NCI-H345 treated with DMSO at 0.1 percent for 48 hours (cell line): Measurements from ENCODE around the gene PIGU.
A peak's percentile ranks its signal among the peaks of the same experiment; 100 is the strongest.

ENCODE experiments used
- DNase-seq: peaks from one replicate; lab custom pipeline; 2025; ENCODE audit not compliant: unreplicated experiment; lab: John Stamatoyannopoulos, UW

PIGU gene

GRCh38 chr20:34560141-34560523 is 116.8 kb downstream of the PIGU start:
- no peak for DNase-seq

DNA sequence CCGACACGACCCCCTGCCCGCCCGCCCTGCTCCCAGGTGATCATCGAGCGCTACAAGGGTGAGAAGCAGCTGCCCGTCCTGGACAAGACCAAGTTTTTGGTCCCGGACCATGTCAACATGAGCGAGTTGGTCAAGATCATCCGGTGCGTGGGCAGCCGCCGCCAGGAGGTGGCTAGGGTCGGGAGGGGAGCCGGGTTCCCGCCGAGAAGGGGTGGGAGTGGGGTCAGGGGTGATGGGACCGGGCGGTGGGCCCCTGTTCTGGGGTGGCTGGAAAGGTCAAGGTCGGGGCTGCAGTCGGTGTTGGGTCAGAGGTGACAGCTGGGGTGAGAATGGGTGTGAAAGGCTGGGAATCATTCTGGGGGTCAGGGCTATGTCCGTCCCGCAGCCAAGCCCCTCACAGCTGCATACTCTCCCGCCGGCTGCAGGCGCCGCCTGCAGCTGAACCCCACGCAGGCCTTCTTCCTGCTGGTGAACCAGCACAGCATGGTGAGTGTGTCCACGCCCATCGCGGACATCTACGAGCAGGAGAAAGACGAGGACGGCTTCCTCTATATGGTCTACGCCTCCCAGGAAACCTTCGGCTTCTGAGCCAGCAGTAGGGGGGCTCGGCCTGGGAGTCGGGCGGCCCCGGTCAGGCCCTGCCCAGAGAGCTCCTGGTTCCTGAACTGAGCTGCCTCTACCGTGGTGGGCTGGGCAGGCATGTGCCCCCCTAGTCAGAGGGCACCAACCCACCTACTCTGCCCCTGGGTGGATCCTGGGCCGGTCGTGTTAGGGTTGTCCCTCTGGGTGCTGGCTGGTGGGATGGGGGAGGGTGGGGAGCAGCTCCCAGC is 117.4 kb downstream of the PIGU start:
- DNase-seq: no peak

DNA sequence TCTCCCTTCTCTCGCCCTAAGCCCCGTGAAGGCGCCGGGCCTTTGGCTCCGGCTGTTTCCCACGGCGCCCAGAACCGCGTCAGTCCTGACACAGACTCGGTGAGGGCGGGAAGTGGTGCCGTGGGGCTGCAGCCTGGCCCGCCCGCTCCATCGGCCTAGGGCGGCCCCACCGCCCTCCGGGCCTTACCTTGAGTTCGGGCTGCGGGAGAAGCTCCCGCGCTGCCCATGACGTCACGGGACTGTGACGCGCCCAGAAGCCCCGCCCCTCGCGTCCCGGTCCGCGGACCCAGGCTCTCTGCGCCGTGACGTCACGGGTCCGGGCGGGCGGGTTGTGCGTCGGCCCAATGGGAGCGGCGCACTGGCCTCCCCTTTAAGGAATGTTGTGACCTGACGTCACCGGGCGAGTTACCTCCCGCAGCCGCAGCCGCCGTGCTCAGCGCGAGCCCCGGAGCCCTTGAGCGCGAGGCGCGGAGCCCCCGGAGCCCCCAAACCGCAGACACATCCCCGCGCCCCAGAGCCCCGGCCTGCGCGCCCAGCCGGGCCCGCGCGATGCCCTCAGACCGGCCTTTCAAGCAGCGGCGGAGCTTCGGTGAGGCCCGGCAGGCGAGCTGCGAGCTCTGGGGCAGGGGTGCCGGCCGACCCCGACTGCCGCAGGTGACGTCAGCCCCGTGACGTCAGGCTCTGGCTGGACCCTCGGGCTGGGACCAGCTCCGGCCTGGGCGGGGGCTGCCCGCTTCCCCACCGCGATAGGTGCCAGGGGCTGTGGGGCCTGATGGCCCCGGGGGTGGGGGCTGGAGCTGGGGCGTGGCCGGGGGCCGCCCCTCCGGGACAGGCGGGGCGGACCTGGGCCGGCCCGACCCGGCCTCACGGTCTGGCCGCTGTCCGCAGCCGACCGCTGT is 118.3 kb downstream of the PIGU start, which contains the start of gene MAP1LC3A:
TSS of gene MAP1LC3A (plus strand) at position 399 of the 899 bp plus-strand sequence. CDS start at position 550, 151 bp downstream.
- DNase-seq: no peak

DNA sequence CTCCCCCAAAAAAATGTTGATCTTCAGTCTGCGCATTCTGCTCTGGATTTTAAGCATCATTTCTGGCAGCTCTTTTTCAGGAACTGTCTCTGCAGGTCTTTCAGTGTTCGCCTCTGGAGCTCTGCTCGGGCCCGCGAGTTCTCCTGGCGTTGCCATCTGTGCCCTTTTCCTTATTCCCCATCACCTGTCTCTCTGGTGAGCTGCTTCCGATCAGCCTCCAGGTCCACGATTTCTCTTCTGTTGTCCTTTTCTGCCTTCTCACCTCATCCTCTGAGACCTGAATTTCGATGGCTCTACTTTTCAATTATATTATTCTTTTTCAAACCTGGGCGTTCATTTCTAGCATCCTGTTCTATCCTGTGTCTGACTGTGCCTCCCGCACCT is 119.0 kb downstream of the PIGU start:
- DNase-seq: no peak

GRCh38 chr20:34553366-34553867 is 123.5 kb downstream of the PIGU start:
- DNase-seq: no peak

GRCh38 chr20:34552569-34552968 is 124.3 kb downstream of the PIGU start:
- DNase-seq: no peak

DNA sequence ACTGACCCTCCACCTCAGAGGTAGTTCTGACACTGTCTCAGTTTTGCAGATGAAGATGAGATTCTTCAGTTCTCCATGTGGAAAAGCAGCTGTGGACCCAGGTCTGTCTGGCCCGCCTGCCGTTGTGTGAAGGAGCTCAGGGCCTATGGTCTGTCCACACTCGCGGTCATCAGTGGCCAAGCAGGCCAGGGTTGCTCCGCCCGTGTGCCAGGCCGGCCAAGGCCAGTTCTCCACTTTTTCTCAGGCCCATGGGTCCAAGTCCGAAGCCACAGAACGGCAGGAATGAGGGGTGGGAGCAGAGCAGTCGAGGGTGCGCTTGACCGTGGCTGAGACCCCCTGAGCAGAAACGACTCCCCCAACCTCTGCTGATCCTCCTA is 127.0 kb downstream of the PIGU start:
- no peak for DNase-seq

- no peak for DNase-seq
Observed at GRCh38 chr20:34549291-34549928, 127.5 kb downstream of the PIGU start.

DNA sequence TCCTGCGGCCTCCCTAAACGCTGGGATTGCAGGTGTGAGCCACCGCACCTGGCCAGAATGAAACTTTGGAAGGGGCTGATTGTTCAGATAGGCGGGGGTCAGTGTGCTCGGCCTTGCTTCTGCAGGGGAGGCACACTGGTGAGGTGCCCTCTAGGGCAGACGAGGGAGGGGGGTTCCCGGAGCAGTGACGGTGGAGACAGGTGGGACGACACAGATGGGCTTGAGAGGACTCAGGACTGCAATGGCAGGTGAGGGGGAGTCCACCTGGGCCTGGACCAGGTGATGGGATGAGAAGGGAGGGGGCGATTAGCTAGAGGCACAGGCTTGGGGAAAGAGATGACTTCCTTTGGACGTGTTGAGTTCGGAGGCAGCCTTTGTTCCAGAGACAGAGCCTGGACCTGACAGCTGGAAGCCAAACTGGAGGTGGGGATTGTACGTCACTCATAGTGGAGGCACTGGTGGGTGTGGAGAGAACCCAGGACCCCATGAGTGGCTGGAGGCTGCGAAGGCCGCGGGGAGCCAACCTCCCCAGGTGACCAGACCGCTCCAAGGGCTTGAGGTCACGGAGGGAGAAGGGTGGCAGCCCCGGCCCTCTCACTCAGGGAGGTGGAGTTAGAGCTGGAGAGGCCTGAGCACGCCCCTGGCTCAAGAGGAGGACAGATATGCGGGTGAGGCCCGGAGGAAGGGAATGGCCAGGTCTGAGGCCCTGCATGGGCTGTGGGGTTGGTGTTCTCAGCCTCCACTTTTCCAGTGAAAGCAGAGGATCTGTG is 128.9 kb downstream of the PIGU start:
- DNase-seq: no peak

DNA sequence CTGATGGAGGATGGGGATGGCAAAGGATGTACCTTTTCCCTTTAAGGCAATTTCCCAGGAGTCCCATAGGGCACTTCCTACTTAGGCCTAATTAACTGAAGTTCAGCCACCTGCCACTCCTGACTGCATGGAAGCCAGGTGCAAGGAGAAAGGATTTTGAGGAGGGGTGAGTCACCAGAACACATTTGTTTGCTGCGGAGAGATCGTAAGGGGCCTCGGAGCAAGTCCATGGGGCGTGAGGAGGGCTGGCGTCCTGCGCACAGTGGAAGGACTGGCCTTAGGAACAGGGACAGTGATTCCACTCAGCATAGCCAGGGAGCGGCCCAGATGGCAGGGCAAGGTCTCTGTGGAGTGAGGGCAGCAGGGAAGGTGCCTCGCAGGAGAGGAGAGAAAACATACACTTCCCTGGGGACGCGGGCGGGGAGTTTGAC is 130.1 kb downstream of the PIGU start:
- peak; percentile 90 for DNase-seq

DNA sequence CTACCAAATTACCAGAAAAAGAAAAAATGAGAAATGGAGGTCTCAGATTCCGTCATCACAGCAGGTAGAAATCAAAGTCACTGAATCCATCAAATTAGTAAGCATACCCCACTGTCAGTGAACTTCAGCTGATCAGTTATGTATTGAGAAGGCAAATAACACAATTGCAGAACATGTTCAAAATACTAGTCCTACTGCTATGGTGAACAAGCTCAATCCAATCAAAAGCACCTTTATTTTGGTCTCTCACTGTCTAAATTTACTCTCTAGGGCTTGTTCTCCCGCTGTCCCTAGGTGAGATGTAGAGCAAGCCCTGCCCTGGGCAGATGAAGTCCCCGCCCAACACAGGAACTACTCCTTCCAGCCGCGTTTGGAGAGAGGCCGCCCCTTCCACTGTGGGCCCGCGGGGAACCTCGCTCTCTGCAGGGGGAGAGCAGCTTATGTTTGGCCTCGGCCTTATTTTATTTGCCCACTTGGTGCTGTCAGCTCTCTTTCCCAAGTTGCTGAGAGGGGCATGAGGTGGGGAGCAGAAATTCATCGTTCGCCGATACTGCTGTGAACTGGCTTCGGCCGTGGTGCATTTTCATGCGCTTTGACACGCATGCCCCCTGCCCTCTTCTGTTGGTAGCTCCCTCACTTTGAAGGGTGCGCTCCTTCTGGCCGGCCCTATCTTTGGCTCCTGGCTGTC is 132.6 kb downstream of the PIGU start:
- DNase-seq: no peak

GRCh38 chr20:34543463-34544056 is 133.3 kb downstream of the PIGU start:
- DNase-seq: no peak

GRCh38 chr20:34542439-34542838 is 134.5 kb downstream of the PIGU start:
- no peak for DNase-seq

DNA sequence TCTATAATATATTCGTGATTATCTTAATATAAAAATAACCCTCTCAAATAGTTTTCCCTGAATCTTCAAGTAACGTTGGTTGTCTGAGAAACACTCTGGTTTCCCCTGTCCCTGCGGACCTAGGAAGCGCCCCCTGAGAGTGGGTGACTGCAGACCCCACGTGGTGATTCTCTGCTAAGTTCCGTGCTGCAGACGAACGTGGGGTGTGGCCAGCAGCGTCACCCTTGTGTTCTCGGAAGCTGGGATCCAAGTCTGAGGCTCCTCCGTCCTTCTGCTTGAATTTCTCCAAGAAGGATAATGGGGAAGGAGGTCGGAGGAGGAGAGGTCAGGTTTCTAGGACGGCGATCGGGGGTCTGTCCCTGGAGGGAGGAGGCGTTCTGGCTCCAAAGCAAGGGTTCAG is 135.0 kb downstream of the PIGU start:
- DNase-seq: no peak

- DNase-seq: no peak
Observed at GRCh38 chr20:34541264-34541901, 135.5 kb downstream of the PIGU start.

- DNase-seq: no peak
Observed at GRCh38 chr20:34540596-34541263, 136.2 kb downstream of the PIGU start.

- DNase-seq: no peak
Observed at GRCh38 chr20:34539756-34540155, 137.1 kb downstream of the PIGU start.

DNA sequence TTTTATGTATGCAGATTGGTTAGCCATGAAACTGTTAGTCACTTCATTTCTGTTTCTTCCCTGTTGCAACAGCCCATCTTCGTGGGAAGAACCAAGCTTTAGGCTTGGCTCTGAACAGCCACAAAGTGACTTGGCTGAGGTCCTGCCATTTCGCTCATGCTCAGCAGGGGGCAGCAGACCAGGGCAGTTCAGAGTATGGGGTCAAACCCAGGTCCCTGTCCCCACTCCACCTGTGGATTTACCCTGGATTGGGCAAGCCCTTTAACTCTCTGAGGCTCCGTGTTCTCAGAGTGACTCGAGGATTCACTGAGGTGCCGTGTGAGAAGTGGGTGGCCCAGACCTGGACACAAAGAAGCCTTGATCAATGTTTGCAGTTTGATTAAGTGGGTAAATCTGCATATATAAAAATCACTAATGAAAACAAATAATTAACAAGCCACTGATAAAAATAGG is 138.2 kb downstream of the PIGU start:
- no peak for DNase-seq
